OCI-LY7 (cell line): Measurements from ENCODE around the gene MTCH2. TPM values are rescaled to one million over a fixed set of nuclear protein-coding genes. Genes with fewer than 3 reads are reported as not detected.

Source experiments
- BruUV-seq: library from RNA; stranded (reverse); fragments of 400-500 nt; replicated peaks from 2 replicates; lab custom pipeline; 2021; lab: Mats Ljungman, UMichigan
- CTCF ChIA-PET: fragments of 300-600 bp; sonication (Branson Sonifier 250); formaldehyde crosslinking; loops from one replicate; lab custom pipeline; 2022; ENCODE audit warnings: antibody characterized with exemption; ENCODE audit not compliant: unreplicated experiment; lab: Charles Lee
- POLR2A ChIA-PET: fragments of 300-600 bp; sonication (Branson Sonifier 250); formaldehyde crosslinking; loops from one replicate; lab custom pipeline; 2022; ENCODE audit warnings: antibody characterized with exemption; lab: Charles Lee
- DNase-seq: peaks from one replicate; pipeline ENCODE4 v3.0.0-alpha.2; 2015; ENCODE audit warnings: low spot score
- H2AFZ ChIP-seq: fragments of 200-600 bp; sonication (generic), shearing (Covaris generic); 2 replicates; pipeline ENCODE4 v1.6.1; 2014; ENCODE audit warnings: mild to moderate bottlenecking, antibody characterized with exemption, low read length, moderate library complexity
- H3K27ac ChIP-seq: fragments of 200-600 bp; sonication (generic); 2 replicates; pipeline ENCODE4 v1.5.1; 2014; ENCODE audit warnings: mixed run types, low read depth, mild to moderate bottlenecking, moderate library complexity, low read length, inconsistent platforms; ENCODE audit not compliant: poor library complexity, severe bottlenecking
- H3K36me3 ChIP-seq: fragments of 200-600 bp; sonication (generic); 2 replicates; pipeline ENCODE4 v1.6.1; 2014; ENCODE audit warnings: mild to moderate bottlenecking, antibody characterized with exemption, low read length, moderate library complexity, mixed read lengths; ENCODE audit not compliant: insufficient read depth
- H3K4me1 ChIP-seq: fragments of 200-600 bp; sonication (generic); 2 replicates; pipeline ENCODE4 v1.5.1; 2014; ENCODE audit warnings: mild to moderate bottlenecking, low read length; ENCODE audit not compliant: insufficient read depth, poor library complexity, severe bottlenecking
- H3K4me2 ChIP-seq: fragments of 200-600 bp; sonication (generic); 2 replicates; pipeline ENCODE4 v1.6.1; 2014; ENCODE audit warnings: mild to moderate bottlenecking, low read length
- H3K4me3 ChIP-seq: fragments of 200-600 bp; sonication (generic); 2 replicates; pipeline ENCODE4 v1.5.1; 2014; ENCODE audit warnings: mild to moderate bottlenecking, low read depth, low read length; ENCODE audit not compliant: poor library complexity, severe bottlenecking
- H3K79me2 ChIP-seq: fragments of 200-600 bp; sonication (generic); 2 replicates; pipeline ENCODE4 v1.6.1; 2016; ENCODE audit warnings: low read depth, mild to moderate bottlenecking, low read length, moderate library complexity, mixed read lengths; ENCODE audit not compliant: insufficient read depth
- H3K9me2 ChIP-seq: fragments of 200-600 bp; sonication (generic); 2 replicates; pipeline ENCODE4 v1.6.1; 2016; ENCODE audit warnings: mild to moderate bottlenecking, low read length, mixed read lengths; ENCODE audit not compliant: insufficient read depth
- H3K9me3 ChIP-seq: fragments of 200-600 bp; sonication (generic); 2 replicates; pipeline ENCODE4 v1.6.1; 2014; ENCODE audit warnings: mild to moderate bottlenecking, mixed run types, low read length, mixed read lengths
- H4K20me1 ChIP-seq: fragments of 200-600 bp; sonication (generic); 2 replicates; pipeline ENCODE4 v1.6.1; 2014; ENCODE audit warnings: mild to moderate bottlenecking, antibody characterized with exemption, low read length, moderate library complexity, mixed read lengths; ENCODE audit not compliant: insufficient read depth
- EZH2phosphoT487 ChIP-seq: fragments of 200-600 bp; sonication (generic); IDR thresholded peaks from 2 replicates; pipeline ENCODE4 v1.6.1; 2018; ENCODE audit warnings: low read depth, borderline replicate concordance, mild to moderate bottlenecking, mixed run types, antibody characterized with exemption, low read length, moderate library complexity, mixed read lengths
- intact Hi-C: fragments of 100-400 bp; cut with micrococcal nuclease; formaldehyde crosslinking; loops from one replicate; pipeline ENCODE4 v1.10.0; 2022; ENCODE audit not compliant: unreplicated experiment
- total RNA-seq, 2 experiments: library from RNA; depleted of rRNA in 1 of 2; stranded (reverse); fragments of >200 nt in 1 of 2; shearing (Covaris generic) in 1 of 2; gene quantifications; 2 replicates each; pipeline ENCODE4 v1.2.3, GENCODE V29; 2014 to 2022
- TF ChIP-seq, protein P1 (sequence below): fragments of 200-600 bp; sonication (generic); conservative IDR thresholded peaks from 2 replicates; pipeline ENCODE4 v1.5.1; 2014; ENCODE audit warnings: mild to moderate bottlenecking, antibody characterized with exemption, low read length, moderate library complexity, mixed read lengths

MTCH2 gene
- total RNA-seq, 2 experiments from 2014 or later = 64.8 to 119 TPM

DNA sequence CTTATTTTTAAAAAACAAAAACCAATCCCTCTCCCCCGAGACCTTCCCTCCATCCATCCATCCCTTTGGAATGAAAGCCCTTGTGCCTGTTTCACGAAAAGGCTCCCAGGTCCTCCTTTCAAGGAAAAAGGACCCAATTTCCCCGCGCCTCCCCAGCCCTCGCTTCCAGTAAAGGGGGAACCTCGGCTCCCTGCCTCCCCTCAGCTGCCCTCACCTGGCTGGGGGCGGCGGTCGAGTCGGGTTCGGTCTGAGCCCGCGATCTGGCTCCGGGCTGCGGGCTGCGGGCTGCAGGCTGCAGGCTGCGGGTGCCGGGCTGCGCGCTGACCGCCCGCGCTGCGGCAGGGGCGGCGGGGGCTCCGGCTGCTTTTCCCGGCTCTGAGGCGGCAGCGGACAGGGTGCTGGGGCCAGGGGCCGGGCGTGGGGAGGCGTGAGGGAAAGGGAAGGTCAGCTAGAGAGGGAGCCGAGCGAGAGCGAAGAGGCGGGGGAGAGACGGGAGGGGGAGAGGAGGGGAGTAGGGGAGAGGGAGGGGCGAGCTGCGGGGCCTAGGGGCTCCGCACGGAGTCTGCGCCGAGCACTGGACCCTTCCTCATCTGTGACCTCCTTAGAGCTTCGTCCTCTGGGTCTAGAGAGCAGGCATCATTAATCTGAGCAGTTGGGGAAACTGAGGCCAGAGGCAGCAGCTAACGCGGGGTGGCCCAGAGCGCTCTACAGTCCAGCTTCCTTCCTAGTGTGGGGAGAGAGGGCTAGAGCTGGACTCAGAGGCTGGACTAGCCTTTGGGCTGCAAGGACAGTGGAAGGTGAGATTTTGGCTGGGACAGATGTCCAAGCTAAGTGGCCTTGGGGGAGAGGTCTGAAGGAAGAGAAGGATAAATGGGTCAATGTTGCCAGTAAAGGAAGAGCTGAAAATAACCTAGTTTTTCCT is 48.2 kb downstream of the MTCH2 start, which contains the start of gene C1QTNF4:
Gene C1QTNF4 (minus strand): TSS at position 478 of the 922 bp plus-strand sequence. CDS start 3,601 bp downstream, outside the sequence.
- H3K79me2 ChIP-seq = no peaks in the 10 kb centered on the region
- no peaks in the 10 kb centered on the region for H3K9me2 ChIP-seq
- H3K4me3 ChIP-seq = no peak within 1 kb of the TSS
- H4K20me1 ChIP-seq = no peaks in the 10 kb centered on the region
- CTCF ChIA-PET = no interaction called here
- no TSS peak for BruUV-seq
- H3K27ac ChIP-seq = no peak within 1 kb of the TSS
- H3K4me2 ChIP-seq = no peak within 1 kb of the TSS
- TF ChIP-seq, protein P1, sequence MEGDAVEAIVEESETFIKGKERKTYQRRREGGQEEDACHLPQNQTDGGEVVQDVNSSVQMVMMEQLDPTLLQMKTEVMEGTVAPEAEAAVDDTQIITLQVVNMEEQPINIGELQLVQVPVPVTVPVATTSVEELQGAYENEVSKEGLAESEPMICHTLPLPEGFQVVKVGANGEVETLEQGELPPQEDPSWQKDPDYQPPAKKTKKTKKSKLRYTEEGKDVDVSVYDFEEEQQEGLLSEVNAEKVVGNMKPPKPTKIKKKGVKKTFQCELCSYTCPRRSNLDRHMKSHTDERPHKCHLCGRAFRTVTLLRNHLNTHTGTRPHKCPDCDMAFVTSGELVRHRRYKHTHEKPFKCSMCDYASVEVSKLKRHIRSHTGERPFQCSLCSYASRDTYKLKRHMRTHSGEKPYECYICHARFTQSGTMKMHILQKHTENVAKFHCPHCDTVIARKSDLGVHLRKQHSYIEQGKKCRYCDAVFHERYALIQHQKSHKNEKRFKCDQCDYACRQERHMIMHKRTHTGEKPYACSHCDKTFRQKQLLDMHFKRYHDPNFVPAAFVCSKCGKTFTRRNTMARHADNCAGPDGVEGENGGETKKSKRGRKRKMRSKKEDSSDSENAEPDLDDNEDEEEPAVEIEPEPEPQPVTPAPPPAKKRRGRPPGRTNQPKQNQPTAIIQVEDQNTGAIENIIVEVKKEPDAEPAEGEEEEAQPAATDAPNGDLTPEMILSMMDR = no peak
- TF ChIP-seq EZH2phosphoT487 = no peak
- H3K4me1 ChIP-seq = peaks cover 6% of the 10 kb centered on the region
- no peak for DNase-seq
- intact Hi-C loops = no loop called here
- H3K9me3 ChIP-seq = no peaks in the 10 kb centered on the region
- no peak within 1 kb of the TSS for H2AFZ ChIP-seq
- H3K36me3 ChIP-seq = no peaks in the 10 kb centered on the region
- POLR2A ChIA-PET = interaction anchor here (0.6 kb wide), 1 partner anchor 344 kb away, joined by 3 read pairs; no protein-coding TSS in a partner anchor

DNA sequence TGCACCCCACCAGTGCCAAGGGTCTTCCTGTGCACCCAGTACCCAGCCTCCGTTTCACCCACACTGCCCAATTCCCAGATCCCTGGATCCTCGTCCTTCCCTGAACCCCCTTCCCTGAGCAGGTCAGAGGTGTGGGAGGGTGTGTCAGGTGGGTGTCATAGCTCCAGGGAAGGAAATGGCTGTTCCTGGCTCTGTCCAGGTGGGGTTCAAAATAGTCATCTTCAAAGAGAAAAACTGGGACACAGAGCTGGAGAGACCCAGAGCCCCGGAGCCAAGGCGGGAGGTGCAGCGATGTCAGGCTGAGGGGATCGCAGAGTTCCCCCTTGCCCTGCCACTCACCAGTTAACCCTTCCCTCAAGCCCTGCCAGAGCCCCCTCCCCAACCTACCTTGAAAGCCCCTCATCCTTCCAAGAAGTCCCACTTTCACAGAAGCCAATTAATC is 48.8 kb downstream of the MTCH2 start:
- CTCF ChIA-PET = no interaction called here
- no peak overlapping the region for H2AFZ ChIP-seq

More for the DNA sequence above, 48.8 kb downstream of the MTCH2 start:
- H3K9me3 ChIP-seq = no peaks in the 10 kb centered on the region
- POLR2A ChIA-PET = interaction anchor here (0.6 kb wide), 2 partner anchors 37 to 343 kb away, joined by 3 read pairs; no protein-coding TSS in a partner anchor
- no peaks in the 10 kb centered on the region for H3K9me2 ChIP-seq
- H3K4me1 ChIP-seq = peaks cover 6% of the 10 kb centered on the region
- H4K20me1 ChIP-seq = no peaks in the 10 kb centered on the region
- BruUV-seq = no TSS peak
- no peak overlapping the region for H3K4me3 ChIP-seq
- no peak overlapping the region for H3K4me2 ChIP-seq
- no peak overlapping the region for H3K27ac ChIP-seq
- TF ChIP-seq EZH2phosphoT487 = no peak
- TF ChIP-seq, protein P1 = no peak
- no peak for DNase-seq
- intact Hi-C loops = no loop called here
- no peaks in the 10 kb centered on the region for H3K79me2 ChIP-seq
- H3K36me3 ChIP-seq = no peaks in the 10 kb centered on the region
